Transverse colon (tissue), 4 donors: ENCODE measurements around the gene STAC2.

Source experiments
- CTCF ChIP-seq, 5 experiments: fragments of 200-600 bp in 3 of 5; fragments of 450-650 bp in 2 of 5; sonication (generic) in 3 of 5; IDR thresholded peaks; 1 replicate in 2 of 5; 2 replicates in 3 of 5; pipeline ENCODE4 v1.5.1; 2016 to 2017; ENCODE audit warnings: antibody characterized with exemption in 5 of 5, inconsistent platforms in 3 of 5, mild to moderate bottlenecking in 2 of 5, moderate library complexity in 1 of 5
- EP300 ChIP-seq: sonication (generic); formaldehyde crosslinking; IDR thresholded peaks from one replicate; pipeline ENCODE4 v1.6.1; 2017; ENCODE audit warnings: antibody characterized with exemption, low read depth
- POLR2A ChIP-seq: fragments of 450-650 bp; IDR thresholded peaks from one replicate; pipeline ENCODE4 v1.6.1; 2016; ENCODE audit warnings: antibody characterized with exemption, mild to moderate bottlenecking, moderate library complexity
- POLR2AphosphoS5 ChIP-seq, 3 donors: sonication (generic); formaldehyde crosslinking; IDR thresholded peaks; one replicate each; pipeline ENCODE4 v1.6.1; 2016; ENCODE audit warnings: antibody characterized with exemption in 3 of 3

GRCh38 chr17:39237586-39237985, 11.8 kb upstream of the STAC2 start:
- TF ChIP-seq POLR2A = no peak
- TF ChIP-seq CTCF (IDR thresholded peaks at IDR 0.05) = no peak
- no peak for TF ChIP-seq EP300
- no peak for TF ChIP-seq POLR2AphosphoS5 (IDR thresholded peaks at IDR 0.05)
